GM19099 (cell line): ENCODE measurements around the gene LRRC43.

Source experiments
- POLR2A ChIP-seq: IDR thresholded peaks from 3 replicates; pipeline ENCODE4 v1.6.1; 2011; ENCODE audit warnings: low read depth; ENCODE audit not compliant: insufficient read length; ENCODE audit errors: extremely low read depth

The LRRC43 gene

GRCh38 chr12:122171399-122171798 lies 11.5 kb upstream of the LRRC43 start:
- no peak for TF ChIP-seq POLR2A

- no peak for TF ChIP-seq POLR2A
Observed at GRCh38 chr12:122172262-122172939, 10.5 kb upstream of the LRRC43 start.

- no peak for TF ChIP-seq POLR2A
Observed at GRCh38 chr12:122174155-122174845, 8.6 kb upstream of the LRRC43 start, which contains the start of gene IL31. TSS of gene IL31 (minus strand) at chr12:122174221. CDS start at chr12:122174172, 49 bp downstream.

GRCh38 chr12:122183588-122183940 lies 641 bp downstream of the LRRC43 start:
- TF ChIP-seq POLR2A = no peak

GRCh38 chr12:122184517-122184916 lies 1.6 kb downstream of the LRRC43 start:
- TF ChIP-seq POLR2A = no peak

GRCh38 chr12:122185079-122185478 lies 2.2 kb downstream of the LRRC43 start:
- no peak for TF ChIP-seq POLR2A

GRCh38 chr12:122185494-122186082 lies 2.7 kb downstream of the LRRC43 start:
- no peak for TF ChIP-seq POLR2A

GRCh38 chr12:122187466-122187865 lies 4.5 kb downstream of the LRRC43 start:
- no peak for TF ChIP-seq POLR2A

- no peak for TF ChIP-seq POLR2A
Observed at GRCh38 chr12:122189626-122190475, 6.9 kb downstream of the LRRC43 start.

- no peak for TF ChIP-seq POLR2A
Observed at GRCh38 chr12:122190842-122191668, 8.1 kb downstream of the LRRC43 start.

- no peak for TF ChIP-seq POLR2A
Observed at GRCh38 chr12:122192441-122192840, 9.5 kb downstream of the LRRC43 start.

GRCh38 chr12:122194804-122195203 lies 11.9 kb downstream of the LRRC43 start:
- no peak for TF ChIP-seq POLR2A

GRCh38 chr12:122195405-122195804 lies 12.5 kb downstream of the LRRC43 start:
- no peak for TF ChIP-seq POLR2A

GRCh38 chr12:122197612-122197966 lies 14.7 kb downstream of the LRRC43 start:
- TF ChIP-seq POLR2A = no peak
